HCEC 1CT (cell line): ENCODE data around the gene COPE.
"Not testable (repeated sequence)": the region's sequence is repeated elsewhere in the genome, so short reads cannot be mapped to it uniquely, and the experiment has no call there.

Experiments
- DNase-seq: peaks from one replicate; pipeline ENCODE4 v3.0.0-alpha.2; 2017

The COPE gene

DNA sequence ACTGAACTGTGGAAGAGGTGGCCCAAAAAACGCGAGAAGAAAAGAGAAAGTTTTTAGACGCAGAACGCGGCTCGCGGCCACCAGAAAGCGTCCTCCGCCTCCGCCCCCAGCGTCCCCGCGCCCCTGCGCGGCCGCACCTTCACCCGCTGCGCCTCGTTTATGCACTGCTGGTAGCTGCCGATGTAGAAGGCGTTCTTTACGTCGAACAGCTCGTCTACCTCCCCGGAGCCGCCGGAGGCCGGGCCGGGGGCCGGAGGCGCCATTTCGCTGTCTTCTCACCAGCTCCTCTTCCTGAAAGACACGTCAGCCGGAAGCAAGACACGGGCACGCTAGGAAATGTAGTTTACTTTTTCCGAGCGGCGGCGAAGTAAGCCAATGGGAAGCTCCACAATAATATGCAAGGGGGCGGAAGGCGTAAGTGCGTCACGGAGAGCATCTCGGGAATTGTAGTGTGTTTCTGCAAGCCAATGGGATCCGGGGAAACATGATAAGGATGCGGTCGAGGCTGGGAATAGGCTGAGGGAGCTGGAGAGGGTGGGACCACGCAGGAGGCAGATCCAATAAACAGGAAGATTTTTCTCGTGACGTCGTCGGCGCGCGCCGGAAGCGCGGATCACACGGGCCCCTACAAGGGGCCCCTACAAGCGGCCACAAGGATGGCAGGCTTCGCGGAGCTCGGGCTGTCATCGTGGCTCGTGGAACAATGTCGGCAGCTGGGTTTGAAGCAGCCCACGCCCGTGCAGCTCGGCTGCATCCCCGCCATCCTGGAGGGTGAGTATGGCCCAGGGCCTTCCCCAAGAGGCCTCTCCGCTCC is at the start of gene COPE, which contains the start of gene DDX49:
Gene COPE (minus strand): TSS at position 302 of the 814 bp plus-strand sequence. CDS start 39 bp downstream, at position 263.
Gene DDX49 (plus strand): TSS at position 630 of the 814 bp plus-strand sequence. CDS start 27 bp downstream, at position 657.
- DNase-seq = peak; percentile 100

- no peak for DNase-seq
These were observed 48.4 kb upstream of the COPE start for GRCh38 chr19:18967358-18968146.

DNA sequence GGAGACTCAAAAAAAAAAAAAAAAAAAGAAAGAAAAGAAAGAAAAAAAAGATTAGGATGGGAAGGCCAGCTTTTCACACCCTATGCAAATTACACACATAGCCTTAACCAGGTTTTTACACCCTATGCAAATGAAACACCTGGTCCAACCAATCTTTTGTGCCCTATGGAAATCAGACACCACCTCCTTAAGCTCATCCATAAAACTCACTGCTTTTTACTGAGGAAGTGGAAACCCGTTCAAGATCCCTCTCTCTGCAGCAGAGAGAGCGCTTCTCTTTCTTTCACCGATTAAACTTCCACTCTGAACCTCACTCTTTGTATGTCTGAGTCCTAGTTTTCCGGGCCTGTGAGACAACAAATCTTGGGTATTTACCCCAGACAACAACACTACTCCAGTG is 47.1 kb upstream of the COPE start:
- no peak for DNase-seq

DNA sequence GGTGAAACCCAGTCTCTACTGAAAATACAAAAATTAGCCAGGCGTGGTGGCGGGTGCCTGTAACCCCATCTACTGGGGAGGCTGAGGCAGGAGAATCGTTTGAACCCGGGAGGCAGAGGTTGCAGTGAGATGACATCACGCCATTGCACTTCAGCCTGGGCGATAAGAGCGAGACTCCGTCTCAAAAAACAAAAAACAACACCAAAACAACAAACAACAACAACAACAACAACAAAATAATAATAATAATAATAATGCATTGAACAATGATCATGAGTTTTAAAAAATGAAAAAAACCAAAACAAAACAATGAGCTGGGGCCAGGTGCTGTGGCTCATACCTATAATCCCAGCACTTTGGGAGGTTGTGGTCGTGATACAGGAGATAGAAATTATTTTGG is 44.9 kb upstream of the COPE start:
- DNase-seq = no peak

DNA sequence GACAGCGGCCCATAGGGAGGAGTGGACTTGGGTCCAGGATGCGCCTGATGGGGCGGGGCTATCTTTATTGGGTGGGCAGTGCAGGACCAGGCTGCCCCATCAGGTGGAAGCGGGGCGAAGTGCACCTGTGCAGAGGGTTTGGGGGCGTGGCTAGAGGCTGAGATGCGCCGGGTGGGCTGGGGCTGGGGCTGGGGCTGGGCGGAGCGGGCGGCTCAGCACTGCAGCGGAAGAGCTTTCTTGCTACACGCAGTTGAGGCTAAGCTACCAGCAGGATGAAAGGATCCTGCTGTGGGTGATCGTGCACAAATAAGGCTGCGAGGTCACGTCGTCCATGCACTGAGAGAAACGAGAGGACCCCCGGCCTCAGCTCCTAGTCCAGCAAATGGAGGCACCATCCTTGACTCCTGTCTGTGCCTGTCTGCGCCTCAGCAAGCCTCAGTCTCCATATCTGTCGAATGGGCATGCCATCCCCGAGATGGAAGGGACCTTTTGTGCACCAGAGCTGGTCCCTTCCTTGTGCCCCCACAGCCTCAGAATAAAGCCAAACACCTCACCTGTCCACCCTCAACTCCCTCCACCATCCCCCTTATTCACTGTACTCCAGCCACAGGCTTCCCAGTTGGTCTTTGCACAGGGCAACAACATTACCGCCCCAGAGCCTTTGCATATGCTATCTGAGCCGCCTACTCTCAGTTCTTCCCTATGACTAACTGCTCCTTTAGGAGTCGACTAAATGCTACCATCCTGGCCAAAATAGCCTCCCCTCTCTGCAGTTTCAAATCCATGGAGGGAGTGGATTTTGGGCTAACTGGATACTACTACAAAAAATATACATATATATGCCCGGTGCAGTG is 42.8 kb upstream of the COPE start:
- no peak for DNase-seq

DNA sequence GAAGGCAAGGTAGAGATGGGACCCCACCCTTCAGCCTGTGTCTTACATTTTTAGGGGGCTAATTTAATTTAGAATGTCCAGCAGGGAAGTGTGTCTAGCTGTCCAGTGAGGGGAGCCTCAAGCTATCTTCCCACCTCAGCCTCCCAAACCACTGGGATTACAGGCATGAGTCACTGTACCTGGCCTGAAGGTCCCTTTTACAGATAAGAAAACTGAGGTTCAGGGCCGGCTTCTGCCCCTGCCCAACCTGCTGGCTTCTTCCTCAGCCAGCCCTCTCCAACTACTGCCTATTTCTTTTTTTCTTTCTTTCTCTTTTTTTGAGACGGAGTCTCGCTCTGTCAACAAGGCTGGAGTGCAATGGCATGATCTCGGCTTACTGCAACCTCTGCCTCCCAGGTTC is 41.2 kb upstream of the COPE start:
- DNase-seq = no peak

GRCh38 chr19:18955042-18955441 is 35.9 kb upstream of the COPE start:
- no peak for DNase-seq

DNA sequence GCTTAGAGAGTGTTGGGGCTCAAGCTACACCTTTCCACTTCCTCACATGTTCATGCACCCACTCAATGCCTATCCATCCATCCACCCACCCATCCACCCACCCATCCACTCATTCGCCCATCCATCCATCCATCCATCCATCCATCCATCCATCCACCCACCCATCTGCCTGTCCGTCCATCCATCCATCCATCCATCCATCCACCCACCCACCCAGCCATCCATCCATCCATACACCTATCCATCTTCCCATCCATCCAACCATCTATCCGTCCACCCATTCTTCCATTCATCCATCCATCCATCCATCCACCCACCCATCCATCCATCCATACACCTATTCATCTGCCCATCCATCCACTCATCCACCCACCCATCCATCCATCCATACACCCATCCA is 34.9 kb upstream of the COPE start:
- no peak for DNase-seq

GRCh38 chr19:18952364-18953003 is 33.3 kb upstream of the COPE start:
- DNase-seq = not testable (repeated sequence)

DNA sequence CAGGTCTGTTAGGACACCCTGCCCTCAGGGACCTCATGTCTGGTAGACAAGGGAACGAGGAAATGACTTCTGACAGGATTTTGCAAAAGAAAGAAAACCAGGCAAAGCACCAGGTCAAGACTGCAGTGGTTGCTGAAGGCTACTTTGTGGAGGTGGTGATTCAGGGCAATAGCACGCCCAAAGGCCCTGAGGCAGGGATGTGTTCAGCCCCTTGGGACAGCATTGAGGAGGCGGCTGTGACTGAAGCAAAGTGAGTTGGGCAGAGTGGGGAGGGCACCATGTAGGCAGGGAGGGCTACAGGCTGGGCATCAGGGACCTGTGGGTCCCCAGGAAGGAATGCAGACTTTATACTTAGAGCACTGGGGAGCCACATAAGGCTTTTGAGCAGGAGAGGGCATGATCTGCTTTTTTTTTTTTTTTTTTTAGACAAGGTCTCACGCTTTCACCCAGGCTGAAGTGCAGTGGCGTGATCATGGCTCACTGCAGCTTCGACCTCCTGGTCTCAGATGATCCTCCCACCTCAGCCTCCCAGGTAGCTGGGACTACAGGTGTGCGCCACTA is 32.6 kb upstream of the COPE start:
- DNase-seq = peak; percentile 19

DNA sequence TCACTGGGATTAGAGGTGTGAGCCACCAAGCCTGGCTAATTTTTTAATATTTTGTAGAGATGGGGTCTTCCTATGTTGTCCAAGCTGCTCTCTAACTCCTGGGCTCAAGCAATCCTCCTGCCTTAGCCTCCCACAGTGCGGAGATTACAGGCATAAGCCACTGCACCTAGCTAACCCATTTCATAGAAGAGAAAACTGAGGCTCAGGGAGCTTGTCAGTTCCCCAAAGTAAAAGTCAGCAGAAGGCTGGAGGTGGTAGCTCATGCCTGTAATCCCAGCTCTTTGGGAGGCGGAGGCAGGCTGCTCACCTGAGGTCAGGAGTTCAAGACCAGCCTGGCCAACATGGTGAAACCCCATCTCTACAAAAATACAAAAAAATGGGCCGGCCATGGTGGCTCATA is 30.7 kb upstream of the COPE start:
- no peak for DNase-seq

GRCh38 chr19:18948976-18949356 is 29.8 kb upstream of the COPE start:
- no peak for DNase-seq

DNA sequence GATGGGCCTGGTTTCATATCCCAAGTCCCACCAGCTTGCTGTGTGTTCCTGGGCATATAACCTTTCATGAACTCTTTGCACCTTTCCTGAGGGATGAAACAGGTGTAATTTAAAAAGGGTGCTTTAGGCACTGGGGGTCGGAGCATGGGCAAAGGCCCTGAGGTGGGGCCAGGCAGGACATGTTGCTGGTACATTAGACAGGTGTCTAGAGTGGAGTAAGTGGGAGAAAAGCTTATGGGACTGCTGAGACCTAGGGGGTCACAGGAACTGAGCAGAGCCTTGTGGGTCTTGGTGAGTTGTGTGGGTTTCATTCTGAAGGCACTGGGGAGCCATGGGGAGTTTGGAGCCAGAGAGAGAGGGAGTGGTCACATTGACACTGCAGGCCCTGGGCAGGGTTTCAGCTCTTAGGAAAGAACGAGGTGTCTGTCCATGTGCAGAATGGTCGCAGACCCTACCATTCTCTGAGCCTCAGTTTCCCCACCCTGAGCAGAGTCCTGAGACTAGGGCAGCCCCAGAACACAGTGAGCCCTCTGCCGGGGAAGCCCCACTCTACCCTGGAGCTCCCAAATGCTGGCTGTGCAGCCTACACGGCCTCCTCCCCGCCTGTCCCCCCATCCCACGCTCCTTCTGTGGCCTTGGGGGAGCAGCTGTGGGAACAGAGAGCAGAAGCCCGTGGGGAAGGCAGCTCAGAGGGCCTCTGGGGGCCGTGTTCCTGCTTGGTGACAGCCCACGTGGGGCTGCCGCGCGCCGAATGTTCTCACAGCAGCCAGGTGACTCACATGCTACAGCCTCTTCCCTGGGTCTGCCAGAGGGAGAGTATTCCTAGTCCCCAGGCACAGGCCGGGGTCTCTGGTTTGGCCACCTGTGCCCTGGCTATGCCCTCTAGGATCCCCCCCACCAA is 29.1 kb upstream of the COPE start:
- no peak for DNase-seq

DNA sequence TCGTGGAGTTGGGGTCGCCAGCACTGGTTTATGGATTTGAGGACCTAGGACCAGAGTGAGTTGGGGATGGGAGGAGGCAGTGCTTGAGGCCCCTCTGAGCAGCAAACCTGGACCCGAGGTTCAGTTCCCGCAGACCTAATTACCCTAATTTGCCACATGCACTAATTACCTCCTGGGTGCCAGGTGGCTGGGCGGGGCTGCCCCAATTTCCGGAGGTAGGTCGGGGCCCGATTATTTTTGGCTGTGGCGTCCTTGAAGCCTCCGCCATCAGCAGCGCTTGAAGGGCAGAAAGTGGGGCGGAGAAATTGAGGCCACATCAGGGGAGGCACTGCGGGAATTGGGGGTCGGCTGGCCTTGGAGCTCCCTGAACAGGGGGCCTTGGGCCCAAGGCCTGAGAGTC is 27.7 kb upstream of the COPE start:
- DNase-seq = no peak

GRCh38 chr19:18946335-18946734 is 27.1 kb upstream of the COPE start:
- no peak for DNase-seq

DNA sequence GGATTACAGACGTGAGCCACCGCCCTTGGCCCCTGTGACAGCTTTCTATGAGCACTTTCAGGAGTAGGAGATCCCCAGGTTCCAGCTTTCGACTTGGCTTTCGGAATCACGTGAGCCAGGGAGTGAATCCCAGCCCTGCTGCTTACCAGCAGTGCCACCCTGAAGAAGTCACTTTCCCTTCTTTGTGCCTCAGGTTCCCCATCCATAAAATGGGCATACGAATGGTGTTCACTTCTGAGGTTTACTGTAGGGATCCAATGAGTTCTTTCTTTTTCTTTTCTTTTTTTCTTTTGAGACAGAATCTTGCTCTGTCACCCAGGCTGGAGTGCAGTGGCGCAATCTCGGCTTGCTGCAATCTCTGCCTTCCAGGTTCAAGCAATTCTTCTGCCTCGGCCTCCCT is 26.1 kb upstream of the COPE start:
- no peak for DNase-seq

DNA sequence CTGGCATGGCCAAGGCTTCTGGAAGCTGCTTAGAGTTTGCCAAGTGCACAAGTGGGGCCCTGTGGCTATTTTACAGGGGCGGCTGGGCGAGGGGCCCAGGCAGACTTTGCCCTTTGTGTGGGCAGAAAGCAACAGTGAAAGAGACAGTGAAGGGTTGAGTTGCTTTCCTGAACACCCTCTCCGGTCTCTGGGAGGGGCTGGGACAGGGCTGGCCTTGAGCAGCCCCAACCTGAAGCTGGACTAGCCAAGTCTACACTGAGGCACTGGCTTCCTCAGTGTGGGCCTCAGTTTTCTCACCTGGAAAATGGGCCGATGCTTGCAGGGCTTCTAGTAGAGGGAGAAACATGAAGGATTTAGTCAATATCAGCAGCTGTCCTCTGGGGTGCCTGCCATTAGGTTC is 24.3 kb upstream of the COPE start:
- DNase-seq = no peak

GRCh38 chr19:18942692-18943091 is 23.5 kb upstream of the COPE start:
- DNase-seq = no peak

DNA sequence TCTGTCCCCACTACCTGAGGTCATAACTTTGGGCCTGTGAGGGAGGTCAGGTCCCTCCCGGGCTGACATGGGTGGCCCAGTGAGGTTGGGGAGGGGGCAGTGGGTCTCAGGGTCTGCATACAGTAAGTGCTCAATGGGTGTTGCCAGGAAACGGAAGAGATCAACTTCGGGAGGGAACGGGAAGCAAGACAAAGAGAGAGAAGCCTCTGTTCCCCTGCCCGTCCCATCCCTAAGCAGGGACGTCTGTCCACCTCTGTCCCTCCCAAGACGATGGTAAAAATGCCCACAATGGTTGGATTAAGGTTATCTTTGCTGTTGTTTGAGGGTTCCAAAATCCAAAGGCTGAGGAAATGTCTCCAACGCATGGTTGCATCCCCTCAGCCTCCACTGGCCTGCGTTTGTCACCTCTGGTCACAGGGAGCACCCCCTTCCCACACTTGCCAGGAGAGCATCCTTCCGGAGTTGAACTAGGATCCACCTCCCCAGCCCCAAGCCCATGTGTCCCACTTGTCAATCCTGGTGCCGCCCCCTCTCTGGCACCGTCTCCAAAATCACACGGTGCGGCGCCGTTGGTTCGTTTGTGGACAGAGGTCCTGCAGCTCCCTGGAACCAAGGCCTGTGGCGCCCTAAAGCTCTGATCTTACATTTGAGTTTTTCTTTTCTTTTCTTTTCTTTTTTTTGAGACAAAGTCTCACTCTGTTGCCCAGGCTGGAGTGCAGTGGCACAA is 22.6 kb upstream of the COPE start:
- DNase-seq = no peak
